Sigmoid colon (tissue), 7 donors: Measurements from ENCODE around the gene C14orf119. TPM values are rescaled to one million over a fixed set of nuclear protein-coding genes. Genes with fewer than 3 reads are reported as not detected.

Experiments
- DNase-seq: peaks from one replicate; pipeline ENCODE4 v3.0.0-alpha.2; 2019
- H3K27ac ChIP-seq, 4 donors: fragments of 200-600 bp; sonication (generic); one replicate each; pipeline ENCODE4 v1.5.1; 2016 to 2019; ENCODE audit warnings: mild to moderate bottlenecking in 1 of 4
- H3K27me3 ChIP-seq, 3 donors: fragments of 200-600 bp; sonication (generic); one replicate each; pipeline ENCODE4 v1.5.1; 2019; ENCODE audit warnings: mild to moderate bottlenecking in 1 of 3
- H3K36me3 ChIP-seq, 4 donors: fragments of 200-600 bp; sonication (generic); one replicate each; pipeline ENCODE4 v1.5.1; 2016 to 2019
- H3K4me1 ChIP-seq, 4 donors: fragments of 200-600 bp; sonication (generic); one replicate each; pipeline ENCODE4 v1.5.1; 2017 to 2019
- H3K4me3 ChIP-seq, 4 donors: fragments of 200-600 bp; sonication (generic); one replicate each; pipeline ENCODE4 v1.5.1; 2017 to 2019; ENCODE audit warnings: mild to moderate bottlenecking in 2 of 4, moderate library complexity in 1 of 4
- H3K9me3 ChIP-seq, 4 donors: fragments of 200-600 bp in 3 of 4; sonication (generic) in 3 of 4; one replicate each; pipeline versions ENCODE4 v1.5.1 to v1.6.1; 2013 to 2019
- EP300 ChIP-seq, 4 donors: sonication (generic); formaldehyde crosslinking; IDR thresholded peaks; one replicate each; pipeline ENCODE4 v1.6.1; 2017; ENCODE audit warnings: antibody characterized with exemption in 4 of 4
- POLR2A ChIP-seq, 2 donors: fragments of 450-650 bp; IDR thresholded peaks; one replicate each; pipeline ENCODE4 v1.6.1; 2016; ENCODE audit warnings: antibody characterized with exemption in 2 of 2, mild to moderate bottlenecking in 2 of 2, moderate library complexity in 2 of 2
- POLR2AphosphoS5 ChIP-seq, 4 donors: sonication (generic); formaldehyde crosslinking; IDR thresholded peaks; one replicate each; pipeline ENCODE4 v1.6.1; 2017; ENCODE audit warnings: antibody characterized with exemption in 4 of 4
- WGBS, 2 donors: extraction: QIAGEN DNeasy Blood & Tissue Kit; methylation state at CpG; one replicate each; pipeline ENCODE4 v1.1.7; 2013; 5-methylcytosine and 5-hydroxymethylcytosine counted together
- intact Hi-C: fragments of 100-400 bp; cut with DNase I; formaldehyde crosslinking; loops from one replicate; pipeline ENCODE4 v1.15.1; 2023
- polyA plus RNA-seq, 3 donors: library from polyadenylated mRNA; stranded (reverse); fragments of 200-250 nt; gene quantifications; one replicate each; pipeline ENCODE4 v1.2.3, GENCODE V29; 2013
- total RNA-seq, 4 donors: library from RNA; depleted of rRNA; stranded (reverse); fragments of >200 nt; gene quantifications; one replicate each; pipeline ENCODE4 v1.1.0, GENCODE V29; 2016
- TF ChIP-seq, protein P1 (sequence below), 4 experiments: fragments of 450-650 bp in 3 of 4; fragments of 200-600 bp in 1 of 4; IDR thresholded peaks; one replicate each; pipeline ENCODE4 v1.5.1; 2016 to 2019; ENCODE audit warnings: antibody characterized with exemption in 4 of 4, mild to moderate bottlenecking in 3 of 4, moderate library complexity in 2 of 4
- donor health status: healthy with polysubstance abuse.
- donor health status: Bipolar disorder and iron deficiency.
- donor health status: healthy.

Gene C14orf119
- total and polyA plus RNA-seq, 7 donors = 22.4 to 94.3 (median 38.9) TPM

DNA sequence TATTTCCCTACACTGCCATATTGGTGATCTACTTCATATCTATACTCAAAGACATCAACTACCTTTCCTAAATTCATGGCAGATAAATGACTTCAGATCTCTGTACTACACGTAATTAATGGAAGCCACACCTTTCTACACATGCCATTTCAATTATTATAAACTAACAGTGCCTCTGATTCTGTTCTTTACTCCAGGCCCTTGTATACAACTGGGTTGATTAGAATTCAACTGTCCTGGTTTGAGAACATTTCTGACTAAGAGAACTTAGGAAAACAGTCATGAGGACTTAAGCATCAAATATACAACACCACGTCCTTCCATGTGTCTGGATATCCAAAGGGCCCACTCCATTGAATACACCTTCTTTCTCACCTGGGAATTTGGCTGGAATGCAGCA is 2.2 kb upstream of the C14orf119 start:
- intact Hi-C loops = loop anchor here (10.0 kb wide), 2 partner anchors 212 to 462 kb away; partner anchors contain the start of genes BCL2L2, PPP1R3E, THTPA and ZFHX2
- no peak overlapping the region for H3K27ac ChIP-seq
- no peak for DNase-seq
- H3K4me3 ChIP-seq = no peak overlapping the region
- peaks cover 14 to 57% (median 32%) of the 10 kb centered on the region in 4 donors for H3K36me3 ChIP-seq
- no peaks in the 10 kb centered on the region for H3K9me3 ChIP-seq
- WGBS, 2 donors = 62 to 78% methylated on average over 2 of the region's 2 CpGs
- H3K4me1 ChIP-seq = peaks cover 0 to 44% (median 38%) of the 10 kb centered on the region in 4 donors
- TF ChIP-seq, protein P1, sequence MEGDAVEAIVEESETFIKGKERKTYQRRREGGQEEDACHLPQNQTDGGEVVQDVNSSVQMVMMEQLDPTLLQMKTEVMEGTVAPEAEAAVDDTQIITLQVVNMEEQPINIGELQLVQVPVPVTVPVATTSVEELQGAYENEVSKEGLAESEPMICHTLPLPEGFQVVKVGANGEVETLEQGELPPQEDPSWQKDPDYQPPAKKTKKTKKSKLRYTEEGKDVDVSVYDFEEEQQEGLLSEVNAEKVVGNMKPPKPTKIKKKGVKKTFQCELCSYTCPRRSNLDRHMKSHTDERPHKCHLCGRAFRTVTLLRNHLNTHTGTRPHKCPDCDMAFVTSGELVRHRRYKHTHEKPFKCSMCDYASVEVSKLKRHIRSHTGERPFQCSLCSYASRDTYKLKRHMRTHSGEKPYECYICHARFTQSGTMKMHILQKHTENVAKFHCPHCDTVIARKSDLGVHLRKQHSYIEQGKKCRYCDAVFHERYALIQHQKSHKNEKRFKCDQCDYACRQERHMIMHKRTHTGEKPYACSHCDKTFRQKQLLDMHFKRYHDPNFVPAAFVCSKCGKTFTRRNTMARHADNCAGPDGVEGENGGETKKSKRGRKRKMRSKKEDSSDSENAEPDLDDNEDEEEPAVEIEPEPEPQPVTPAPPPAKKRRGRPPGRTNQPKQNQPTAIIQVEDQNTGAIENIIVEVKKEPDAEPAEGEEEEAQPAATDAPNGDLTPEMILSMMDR (IDR thresholded peaks at IDR 0.05) = no peak
- TF ChIP-seq POLR2AphosphoS5 (IDR thresholded peaks at IDR 0.05) (no peak), POLR2A (IDR thresholded peaks at IDR 0.05) (no peak), EP300 (IDR thresholded peaks at IDR 0.05) (no peak)
- H3K27me3 ChIP-seq = no peaks in the 10 kb centered on the region

DNA sequence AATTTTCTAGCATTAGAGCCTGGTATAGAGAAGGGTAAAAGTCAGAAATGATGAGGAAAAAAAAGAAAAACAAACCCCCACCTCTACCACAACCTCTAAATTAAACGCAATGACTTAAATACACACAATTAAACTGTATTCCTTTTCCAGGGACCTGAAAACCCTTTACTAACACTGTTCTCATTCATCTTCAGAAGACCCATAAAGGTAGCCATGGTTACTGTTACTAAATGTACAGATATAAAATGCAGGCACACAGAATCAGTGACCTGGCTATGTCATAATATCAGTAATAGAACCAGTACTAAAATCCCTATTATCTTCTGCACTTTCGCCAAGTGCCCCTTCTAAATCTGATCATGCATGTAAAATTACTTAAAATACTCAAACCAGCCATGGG is 1.8 kb upstream of the C14orf119 start:
- Histone ChIP-seq H3K4me1 (peaks cover 0 to 44% (median 38%) of the 10 kb centered on the region in 4 donors), H3K9me3 (no peaks in the 10 kb centered on the region), H3K27me3 (no peaks in the 10 kb centered on the region), H3K4me3 (peak overlapping the region in 3 of 4 donors; percentile 79 to 93 (median 87)), H3K27ac (peak overlapping the region in 2 of 4 donors; percentile 97 to 99), H3K36me3 (peaks cover 14 to 57% (median 31%) of the 10 kb centered on the region in 4 donors)
- 57 to 81% methylated on average over 2 of the region's 2 CpGs for WGBS, 2 donors
- intact Hi-C loops = loop anchor here (10.0 kb wide), 2 partner anchors 211 to 461 kb away; partner anchors contain the start of genes BCL2L2, PPP1R3E, THTPA and ZFHX2
- no peak for DNase-seq
- TF ChIP-seq POLR2A (IDR thresholded peaks at IDR 0.05) (no peak), EP300 (IDR thresholded peaks at IDR 0.05) (no peak), POLR2AphosphoS5 (IDR thresholded peaks at IDR 0.05) (no peak)
- TF ChIP-seq, protein P1 (IDR thresholded peaks at IDR 0.05) = no peak

GRCh38 chr14:23093991-23094665 is 1.2 kb upstream of the C14orf119 start:
- H3K4me1 ChIP-seq = peaks cover 0 to 44% (median 38%) of the 10 kb centered on the region in 4 donors
- H3K4me3 ChIP-seq = peak overlapping the region; percentile 79 to 93 (median 90)
- peaks cover 11 to 57% (median 28%) of the 10 kb centered on the region in 4 donors for H3K36me3 ChIP-seq
- no peaks in the 10 kb centered on the region for H3K9me3 ChIP-seq
- peak overlapping the region; percentile 97 to 99 (median 98) for H3K27ac ChIP-seq
- intact Hi-C loops = loop anchor here (10.0 kb wide), 2 partner anchors 211 to 461 kb away; partner anchors contain the start of genes BCL2L2, PPP1R3E, THTPA and ZFHX2
- no peaks in the 10 kb centered on the region for H3K27me3 ChIP-seq
- DNase-seq = no peak
- 1% methylated on average over 14 of the region's 14 CpGs for WGBS, 2 donors
- TF ChIP-seq, protein P1 (IDR thresholded peaks at IDR 0.05) = no peak
- TF ChIP-seq EP300 (IDR thresholded peaks at IDR 0.05) = no peak
- TF ChIP-seq POLR2AphosphoS5 (IDR thresholded peaks at IDR 0.05) = no peak
- no peak for TF ChIP-seq POLR2A (IDR thresholded peaks at IDR 0.05)

DNA sequence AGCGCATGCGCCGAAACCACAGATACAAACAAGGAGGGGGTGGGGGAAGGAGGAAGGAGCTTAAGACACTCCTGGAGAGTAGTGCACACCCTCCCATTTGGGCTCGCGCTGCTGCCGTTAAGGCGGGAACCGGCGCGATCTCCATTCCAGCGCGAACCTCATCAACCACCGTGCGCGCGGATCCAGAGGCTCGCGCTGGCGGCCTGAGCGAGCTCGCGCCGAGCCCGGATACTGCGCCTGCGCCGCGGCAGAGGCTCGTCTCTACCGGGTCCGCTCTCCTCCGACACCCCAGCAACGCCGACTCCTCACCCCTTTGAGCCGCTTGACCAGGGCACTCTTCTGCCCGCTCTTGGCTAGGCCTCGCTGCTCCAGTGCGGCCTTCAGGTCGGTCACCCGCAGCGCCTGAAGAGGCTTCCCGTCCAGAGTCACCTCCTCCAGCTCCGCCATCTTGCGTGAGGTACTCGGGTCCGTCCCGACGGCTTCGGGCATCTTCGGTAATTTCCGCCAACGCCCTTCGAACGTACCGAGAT is 574 bp upstream of the C14orf119 start, which contains the start of gene ACIN1:
Gene ACIN1, minus strand, starts transcription at position 471 of the 530 bp plus-strand sequence. Its CDS starts 24 bp downstream, at position 447.
- peak; percentile 90 for DNase-seq
- TF ChIP-seq, protein P1 (IDR thresholded peaks at IDR 0.05) = no peak
- TF ChIP-seq EP300 (IDR thresholded peaks at IDR 0.05) (no peak), POLR2A (IDR thresholded peaks at IDR 0.05) (peak; percentile 74 to 83), POLR2AphosphoS5 (IDR thresholded peaks at IDR 0.05) (peak; percentile 60 to 91 (median 87))
- H3K27me3 ChIP-seq = no peaks in the 10 kb centered on the region
- H3K27ac ChIP-seq = peak within 1 kb of the TSS; percentile 97 to 99 (median 98)
- H3K36me3 ChIP-seq = peaks cover 5 to 55% (median 22%) of the 10 kb centered on the region in 4 donors
- no peaks in the 10 kb centered on the region for H3K9me3 ChIP-seq
- peak within 1 kb of the TSS; percentile 79 to 93 (median 90) for H3K4me3 ChIP-seq
- intact Hi-C loops = loop anchor here (5.0 to 10.0 kb wide), 3 partner anchors 210 to 460 kb away; partner anchors contain the start of genes BCL2L2, LRP10, PPP1R3E and THTPA
- peaks cover 0 to 47% (median 38%) of the 10 kb centered on the region in 4 donors for H3K4me1 ChIP-seq
- 0% methylated on average over 55 of the region's 55 CpGs for WGBS, 2 donors
